Measurements from ENCODE around the gene PLEKHO2.

PLEKHO2 gene

GRCh38 chr15:64912379-64913325 is 70.9 kb downstream of the PLEKHO2 start:
- DNase-seq (ENCODE audit: low spot score): no peak

- DNase-seq (ENCODE audit: low spot score): no peak
Observed at GRCh38 chr15:64915518-64916227, 74.0 kb downstream of the PLEKHO2 start.

GRCh38 chr15:64916365-64916764 is 74.7 kb downstream of the PLEKHO2 start:
- no peak for DNase-seq (ENCODE audit: low spot score)

GRCh38 chr15:64917211-64917610 is 75.5 kb downstream of the PLEKHO2 start:
- no peak for DNase-seq (ENCODE audit: low spot score)

All from AG08395 (cell line).